Body of pancreas (tissue), 4 donors: ENCODE results near the gene LRIF1.

ENCODE experiments used
- CTCF ChIP-seq, 7 experiments: fragments of 450-650 bp in 4 of 7; fragments of 200-600 bp in 3 of 7; sonication (generic) in 3 of 7; IDR thresholded peaks; one replicate each; pipeline ENCODE4 v1.5.1; 2016 to 2019; ENCODE audit warnings: antibody characterized with exemption in 7 of 7
- POLR2A ChIP-seq, 3 donors: fragments of 450-650 bp; IDR thresholded peaks; one replicate each; pipeline ENCODE4 v1.6.1; 2016; ENCODE audit warnings: antibody characterized with exemption in 3 of 3, mild to moderate bottlenecking in 2 of 3

GRCh38 chr1:110928191-110928590 is 35.5 kb downstream of the LRIF1 start:
- TF ChIP-seq CTCF (IDR thresholded peaks at IDR 0.05) (no peak), POLR2A (IDR thresholded peaks at IDR 0.05) (no peak)
